Suprapubic skin (tissue), 4 donors: ENCODE data around the gene TBC1D13.

Experiments
- CTCF ChIP-seq, 2 donors: fragments of 200-600 bp in 1 of 2; fragments of 450-650 bp in 1 of 2; sonication (generic) in 1 of 2; IDR thresholded peaks; one replicate each; pipeline ENCODE4 v1.5.1; 2016 to 2019; ENCODE audit warnings: antibody characterized with exemption in 2 of 2, mild to moderate bottlenecking in 1 of 2, moderate library complexity in 1 of 2
- EP300 ChIP-seq: sonication (generic); formaldehyde crosslinking; IDR thresholded peaks from one replicate; pipeline ENCODE4 v1.6.1; 2017; ENCODE audit warnings: antibody characterized with exemption
- POLR2A ChIP-seq, 2 donors: fragments of 450-650 bp; IDR thresholded peaks; one replicate each; pipeline ENCODE4 v1.6.1; 2017; ENCODE audit warnings: antibody characterized with exemption in 2 of 2, mild to moderate bottlenecking in 2 of 2, moderate library complexity in 2 of 2
- POLR2AphosphoS5 ChIP-seq, 3 donors: sonication (generic); formaldehyde crosslinking; IDR thresholded peaks; one replicate each; pipeline ENCODE4 v1.6.1; 2017; ENCODE audit warnings: antibody characterized with exemption in 3 of 3

- TF ChIP-seq CTCF (IDR thresholded peaks at IDR 0.05) (no peak), POLR2A (IDR thresholded peaks at IDR 0.05) (no peak), EP300 (no peak), POLR2AphosphoS5 (IDR thresholded peaks at IDR 0.05) (no peak)
Measured at GRCh38 chr9:128747241-128747640, 39.8 kb upstream of the TBC1D13 start.
